ENCODE data around the gene BOLA2B.

BOLA2B gene

DNA sequence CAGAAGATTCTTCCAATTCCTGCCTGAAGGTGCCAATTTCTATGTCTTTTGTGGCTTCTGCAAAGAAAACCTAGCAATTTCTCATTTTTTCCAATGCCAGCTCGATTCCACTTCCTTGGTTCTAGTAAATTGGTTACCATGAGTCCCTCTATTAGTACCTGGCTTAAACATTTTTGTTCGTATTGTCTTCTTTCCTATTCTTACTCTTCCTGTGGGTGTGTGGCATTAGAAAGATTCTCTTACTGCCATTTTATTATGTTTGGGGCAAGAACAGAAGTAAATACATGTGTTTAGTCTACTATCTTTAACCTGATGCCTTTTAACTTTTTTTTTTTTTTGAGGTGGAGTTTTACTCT lies 50.1 kb downstream of the BOLA2B start:
- no peak for DNase-seq (ENCODE audit: low read depth in 2 of 2)
